Neural progenitor cell (in vitro differentiated cells): ENCODE data around the gene PTPN18. TPM values are rescaled to one million over a fixed set of nuclear protein-coding genes. Genes with fewer than 3 reads are reported as not detected.

Source experiments
- DNase-seq: peaks from one replicate; pipeline ENCODE4 v3.0.0-alpha.2; 2016; ENCODE audit warnings: low spot score
- H2AFZ ChIP-seq: fragments of 200-600 bp; sonication (generic); replicated peaks from 2 replicates; pipeline ENCODE4 v1.6.1; 2016; ENCODE audit warnings: antibody characterized with exemption
- H3F3A ChIP-seq: fragments of 200-600 bp; sonication (generic); 2 replicates; pipeline ENCODE4 v1.6.1; 2016; ENCODE audit warnings: antibody characterized with exemption, low read depth
- H3K27ac ChIP-seq: fragments of 200-600 bp; sonication (generic); 2 replicates; pipeline ENCODE4 v1.5.1; 2016; ENCODE audit warnings: mild to moderate bottlenecking
- H3K27me3 ChIP-seq: fragments of 200-600 bp; sonication (generic); 2 replicates; pipeline ENCODE4 v1.6.1; 2016; ENCODE audit warnings: mild to moderate bottlenecking, moderate library complexity
- H3K36me3 ChIP-seq: fragments of 200-600 bp; sonication (generic); 2 replicates; pipeline ENCODE4 v1.5.1; 2016
- H3K4me1 ChIP-seq: fragments of 200-600 bp; sonication (generic); 2 replicates; pipeline ENCODE4 v1.6.1; 2016; ENCODE audit warnings: mixed run types
- H3K4me2 ChIP-seq: fragments of 200-600 bp; sonication (generic); 2 replicates; pipeline ENCODE4 v1.6.1; 2016
- H3K4me3 ChIP-seq: fragments of 200-600 bp; sonication (generic); 2 replicates; pipeline ENCODE4 v1.5.1; 2016
- H3K79me2 ChIP-seq: fragments of 200-600 bp; sonication (generic); 2 replicates; pipeline ENCODE4 v1.6.1; 2016; ENCODE audit warnings: low read depth
- H3K9ac ChIP-seq: fragments of 200-600 bp; sonication (generic); 2 replicates; pipeline ENCODE4 v1.6.1; 2016
- H3K9me3 ChIP-seq: fragments of 200-600 bp; sonication (generic); 2 replicates; pipeline ENCODE4 v1.5.1; 2016; ENCODE audit warnings: low read depth
- H4K20me1 ChIP-seq: fragments of 200-600 bp; sonication (generic); 2 replicates; pipeline ENCODE4 v1.6.1; 2016; ENCODE audit warnings: low read depth
- H3K27ac Mint-ChIP-seq: 3 replicates; pipeline ENCODE4 v1.8.0; 2021; ENCODE audit warnings: mixed read lengths
- H3K27me3 Mint-ChIP-seq: 2 replicates; pipeline ENCODE4 v1.8.0; 2022; ENCODE audit warnings: low read depth, mild to moderate bottlenecking, inconsistent platforms, moderate library complexity, mixed read lengths; ENCODE audit not compliant: insufficient read depth
- H3K36me3 Mint-ChIP-seq: 3 replicates; pipeline ENCODE4 v1.8.0; 2021; ENCODE audit warnings: mixed read lengths
- H3K4me1 Mint-ChIP-seq: 3 replicates; pipeline ENCODE4 v1.8.0; 2021; ENCODE audit warnings: mixed read lengths
- H3K4me3 Mint-ChIP-seq: 3 replicates; pipeline ENCODE4 v1.8.0; 2021; ENCODE audit warnings: mild to moderate bottlenecking, moderate library complexity, mixed read lengths
- H3K9me3 Mint-ChIP-seq: 3 replicates; pipeline ENCODE4 v1.8.0; 2020; ENCODE audit warnings: mixed read lengths
- CTCF ChIP-seq: fragments of 200-600 bp; sonication (generic); IDR thresholded peaks from 2 replicates; pipeline ENCODE4 v1.5.1; 2017; ENCODE audit warnings: antibody characterized with exemption, mild to moderate bottlenecking
- EZH2 ChIP-seq: fragments of 200-600 bp; sonication (generic); IDR thresholded peaks from 2 replicates; pipeline ENCODE4 v1.6.1; 2017; ENCODE audit warnings: antibody characterized with exemption, mild to moderate bottlenecking, moderate library complexity
- EZH2phosphoT487 ChIP-seq: fragments of 200-600 bp; sonication (generic); IDR thresholded peaks from 2 replicates; pipeline ENCODE4 v1.6.1; 2017; ENCODE audit warnings: antibody characterized with exemption
- total RNA-seq: library from RNA; depleted of rRNA; stranded (reverse); fragments of >200 nt; gene quantifications from 2 replicates; pipeline ENCODE4 v1.2.3, GENCODE V29; 2015; ENCODE audit warnings: low replicate concordance

Gene PTPN18
- total RNA-seq, 1 donor from 2014 or later = 4.0 TPM

DNA sequence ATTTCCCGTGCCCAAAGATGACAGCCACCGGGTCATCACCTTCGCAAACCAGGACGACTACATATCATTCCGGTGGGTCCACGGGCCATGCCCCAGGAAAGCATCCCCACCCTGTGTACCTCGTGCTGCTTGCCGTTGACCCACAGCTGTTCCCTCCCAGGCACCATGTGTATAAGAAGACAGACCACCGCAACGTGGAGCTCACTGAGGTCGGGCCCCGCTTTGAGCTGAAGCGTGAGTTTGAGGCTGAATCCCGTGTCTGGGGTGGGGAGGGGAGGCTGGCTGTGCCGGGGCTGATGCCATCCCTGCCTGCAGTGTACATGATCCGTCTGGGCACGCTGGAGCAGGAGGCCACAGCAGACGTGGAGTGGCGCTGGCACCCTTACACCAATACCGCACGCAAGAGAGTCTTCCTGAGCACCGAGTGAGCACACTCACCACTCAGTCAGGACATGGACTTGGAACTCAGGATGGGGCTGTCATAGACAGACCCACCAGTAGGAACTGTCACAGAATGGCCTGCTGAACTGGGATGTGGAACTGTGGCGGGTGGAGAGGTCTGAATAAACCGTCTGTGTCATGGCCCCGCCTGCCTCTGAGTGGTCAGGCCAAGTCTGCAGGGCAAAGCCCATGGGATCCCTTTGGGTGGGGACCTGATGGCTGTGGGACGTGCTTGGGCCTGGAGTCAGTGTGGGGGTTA, 9.7 kb upstream of the PTPN18 start:
- Histone ChIP-seq H3K36me3 (peaks cover 3% of the 10 kb centered on the region), H3K4me2 (no peak overlapping the region), H4K20me1 (peaks cover 14% of the 10 kb centered on the region), H3K79me2 (peaks cover 15% of the 10 kb centered on the region), H2AFZ (no peak overlapping the region), H3K4me1 (peaks cover 18% of the 10 kb centered on the region), H3K4me3 (no peak overlapping the region), H3K27me3 (no peaks in the 10 kb centered on the region), H3F3A (peaks cover 11% of the 10 kb centered on the region), H3K9ac (no peak overlapping the region), H3K27ac (no peak overlapping the region), H3K9me3 (no peaks in the 10 kb centered on the region)
- DNase-seq = no peak
- H3K4me1 Mint-ChIP-seq = peaks cover 20% of the 10 kb centered on the region
- H3K36me3 Mint-ChIP-seq = peaks cover 31% of the 10 kb centered on the region
- peak overlapping the region; percentile 58 for H3K4me3 Mint-ChIP-seq
- TF ChIP-seq CTCF (no peak), EZH2 (no peak), EZH2phosphoT487 (no peak)
- peaks cover 7% of the 10 kb centered on the region for H3K27me3 Mint-ChIP-seq
- H3K27ac Mint-ChIP-seq = no peak overlapping the region
- H3K9me3 Mint-ChIP-seq = no peaks in the 10 kb centered on the region

- H3F3A ChIP-seq = peaks cover 16% of the 10 kb centered on the region
- H3K36me3 Mint-ChIP-seq = peaks cover 31% of the 10 kb centered on the region
- peaks cover 7% of the 10 kb centered on the region for H3K27me3 Mint-ChIP-seq
- no peak overlapping the region for H3K27ac ChIP-seq
- H3K4me2 ChIP-seq = no peak overlapping the region
- H3K79me2 ChIP-seq = peaks cover 15% of the 10 kb centered on the region
- peaks cover 3% of the 10 kb centered on the region for H3K36me3 ChIP-seq
- H3K27ac Mint-ChIP-seq = no peak overlapping the region
- no peak for DNase-seq
- H3K4me1 Mint-ChIP-seq = peaks cover 21% of the 10 kb centered on the region
- TF ChIP-seq EZH2 (no peak), CTCF (no peak), EZH2phosphoT487 (no peak)
- no peaks in the 10 kb centered on the region for H3K9me3 Mint-ChIP-seq
- H4K20me1 ChIP-seq = peaks cover 14% of the 10 kb centered on the region
- H2AFZ ChIP-seq = no peak overlapping the region
- no peaks in the 10 kb centered on the region for H3K9me3 ChIP-seq
- peaks cover 20% of the 10 kb centered on the region for H3K4me1 ChIP-seq
- H3K4me3 ChIP-seq = no peak overlapping the region
- no peak overlapping the region for H3K4me3 Mint-ChIP-seq
- no peaks in the 10 kb centered on the region for H3K27me3 ChIP-seq
- H3K9ac ChIP-seq = no peak overlapping the region
Measured at GRCh38 chr2:130346741-130347066, 9.2 kb upstream of the PTPN18 start.

DNA sequence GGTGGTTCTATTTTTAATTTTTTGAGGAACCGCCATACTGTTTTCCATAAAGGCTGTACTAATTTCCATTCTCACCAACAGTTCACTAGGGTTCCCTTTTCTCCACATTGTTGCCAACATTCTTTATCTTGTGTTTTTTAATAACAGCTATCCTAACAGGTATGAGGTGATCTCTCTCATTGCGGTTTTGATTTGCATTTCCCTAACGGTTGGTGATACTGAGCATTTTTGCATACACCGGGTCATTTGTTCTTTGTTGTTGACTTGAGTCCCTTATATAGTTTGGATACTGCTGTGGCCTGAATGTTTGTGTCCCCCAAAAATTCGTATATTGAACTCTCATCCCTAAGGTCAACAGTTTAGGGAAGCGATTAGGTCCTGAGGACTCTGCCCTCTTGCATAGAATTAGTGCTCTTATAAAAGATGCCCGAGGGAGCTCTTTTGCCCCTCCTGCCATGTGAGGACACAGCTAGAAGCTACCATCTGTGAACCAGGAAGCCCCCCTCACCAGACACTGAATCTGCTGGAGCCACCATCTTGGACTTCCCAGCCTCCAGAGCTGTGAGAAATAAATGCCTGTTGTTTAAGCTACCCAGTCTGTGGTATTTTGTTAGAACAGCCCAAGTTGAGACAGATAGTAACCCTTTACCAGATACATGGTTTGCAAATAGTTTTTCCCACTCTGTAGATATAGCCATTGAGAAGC, 8.5 kb upstream of the PTPN18 start:
- H3K79me2 ChIP-seq = peaks cover 15% of the 10 kb centered on the region
- H3K9me3 Mint-ChIP-seq = no peaks in the 10 kb centered on the region
- no peak overlapping the region for H3K27ac ChIP-seq
- no peak overlapping the region for H2AFZ ChIP-seq
- DNase-seq = no peak
- peaks cover 26% of the 10 kb centered on the region for H3K4me1 ChIP-seq
- H3K4me2 ChIP-seq = no peak overlapping the region
- H3K4me3 ChIP-seq = no peak overlapping the region
- no peak overlapping the region for H3K27ac Mint-ChIP-seq
- peaks cover 14% of the 10 kb centered on the region for H4K20me1 ChIP-seq
- peaks cover 31% of the 10 kb centered on the region for H3K36me3 Mint-ChIP-seq
- peaks cover 24% of the 10 kb centered on the region for H3K4me1 Mint-ChIP-seq
- H3K4me3 Mint-ChIP-seq = no peak overlapping the region
- no peaks in the 10 kb centered on the region for H3K9me3 ChIP-seq
- peaks cover 4% of the 10 kb centered on the region for H3K27me3 Mint-ChIP-seq
- H3K27me3 ChIP-seq = no peaks in the 10 kb centered on the region
- TF ChIP-seq CTCF (no peak), EZH2 (no peak), EZH2phosphoT487 (no peak)
- H3K36me3 ChIP-seq = peaks cover 3% of the 10 kb centered on the region
- H3F3A ChIP-seq = peaks cover 19% of the 10 kb centered on the region
- H3K9ac ChIP-seq = no peak overlapping the region
